Breast epithelium (tissue), 4 donors: ENCODE results near the gene NEDD4L. TPM values are rescaled to one million over a fixed set of nuclear protein-coding genes. Genes with fewer than 3 reads are reported as not detected.

Experiments used
- DNase-seq, 2 donors: peaks; one replicate each; pipeline ENCODE4 v3.0.0-alpha.2; 2019; ENCODE audit warnings: low spot score in 2 of 2
- H3K27ac ChIP-seq, 2 donors: fragments of 200-600 bp; sonication (generic) in 1 of 2; one replicate each; pipeline ENCODE4 v1.5.1; 2016 to 2019; ENCODE audit warnings: mild to moderate bottlenecking in 1 of 2
- H3K27me3 ChIP-seq, 2 donors: fragments of 200-600 bp; sonication (generic) in 1 of 2; one replicate each; pipeline versions ENCODE4 v1.5.1 to v1.6.0; 2017 to 2019; ENCODE audit warnings: control low read depth in 1 of 2, mild to moderate bottlenecking in 1 of 2
- H3K36me3 ChIP-seq: fragments of 200-600 bp; one replicate; pipeline ENCODE4 v1.5.1; 2019
- H3K4me1 ChIP-seq, 2 donors: fragments of 200-600 bp; sonication (generic); one replicate each; pipeline ENCODE4 v1.5.1; 2016 to 2019; ENCODE audit warnings: control low read depth in 1 of 2
- H3K4me3 ChIP-seq, 3 donors: fragments of 200-600 bp; sonication (generic); 1 replicate in 2 of 3; 2 replicates in 1 of 3; pipeline ENCODE4 v1.5.1; 2016 to 2019; ENCODE audit warnings: mild to moderate bottlenecking in 3 of 3, moderate library complexity in 2 of 3
- H3K9me3 ChIP-seq, 2 donors: fragments of 200-600 bp; sonication (generic) in 1 of 2; one replicate each; pipeline ENCODE4 v1.5.1; 2016 to 2019; ENCODE audit warnings: control low read depth in 1 of 2
- CTCF ChIP-seq, 3 donors: fragments of 450-650 bp; IDR thresholded peaks; one replicate each; pipeline ENCODE4 v1.5.1; 2016 to 2017; ENCODE audit warnings: antibody characterized with exemption in 3 of 3, mild to moderate bottlenecking in 3 of 3, moderate library complexity in 3 of 3
- POLR2A ChIP-seq: fragments of 450-650 bp; IDR thresholded peaks from one replicate; pipeline ENCODE4 v1.6.1; 2016; ENCODE audit warnings: antibody characterized with exemption, mild to moderate bottlenecking, moderate library complexity
- POLR2AphosphoS5 ChIP-seq, 3 donors: sonication (generic); formaldehyde crosslinking; IDR thresholded peaks; one replicate each; pipeline ENCODE4 v1.6.1; 2017; ENCODE audit warnings: antibody characterized with exemption in 3 of 3
- intact Hi-C: fragments of 100-400 bp; cut with DNase I; formaldehyde crosslinking; loops from one replicate; pipeline ENCODE4 v1.15.1; 2023; ENCODE audit warnings: low total_unique reads
- total RNA-seq, 3 donors: library from RNA; depleted of rRNA; stranded (reverse); fragments of >200 nt; gene quantifications; one replicate each; pipeline ENCODE4 v1.1.0, GENCODE V29; 2016

NEDD4L gene
- total RNA-seq, 3 donors from 2014 or later, result 26.2 to 162 (median 106) TPM

GRCh38 chr18:58135183-58135641, 91.2 kb downstream of the NEDD4L start:
- Histone ChIP-seq H3K4me3 (no peak overlapping the region), H3K9me3 (no peaks in the 10 kb centered on the region), H3K4me1 (no peaks in the 10 kb centered on the region), H3K27ac (no peak overlapping the region), H3K27me3 (no peaks in the 10 kb centered on the region), H3K36me3 (no peaks in the 10 kb centered on the region)
- DNase-seq, result no peak
- intact Hi-C loops, result no loop called here
- no peak for TF ChIP-seq CTCF (IDR thresholded peaks at IDR 0.05)

GRCh38 chr18:58135701-58136331, 91.8 kb downstream of the NEDD4L start:
- Histone ChIP-seq H3K27ac (no peak overlapping the region), H3K9me3 (no peaks in the 10 kb centered on the region), H3K4me1 (no peaks in the 10 kb centered on the region), H3K27me3 (no peaks in the 10 kb centered on the region), H3K4me3 (no peak overlapping the region), H3K36me3 (no peaks in the 10 kb centered on the region)
- TF ChIP-seq POLR2A (no peak), CTCF (IDR thresholded peaks at IDR 0.05) (peak; percentile 71 to 83 (median 80))
- DNase-seq, result no peak
- intact Hi-C loops, result no loop called here

- intact Hi-C loops, result no loop called here
Observed at GRCh38 chr18:58136879-58137278, 92.9 kb downstream of the NEDD4L start.

GRCh38 chr18:58139459-58140386, 95.7 kb downstream of the NEDD4L start:
- no peak for DNase-seq
- TF ChIP-seq POLR2AphosphoS5 (IDR thresholded peaks at IDR 0.05) (no peak), CTCF (IDR thresholded peaks at IDR 0.05) (no peak), POLR2A (no peak)
- intact Hi-C loops, result no loop called here
- Histone ChIP-seq H3K4me1 (no peaks in the 10 kb centered on the region), H3K27me3 (no peaks in the 10 kb centered on the region), H3K27ac (peak overlapping the region; percentile 55 to 58), H3K4me3 (no peak overlapping the region), H3K9me3 (no peaks in the 10 kb centered on the region), H3K36me3 (no peaks in the 10 kb centered on the region)

More at GRCh38 chr18:58136879-58137278, 92.9 kb downstream of the NEDD4L start:
- Histone ChIP-seq H3K36me3 (no peaks in the 10 kb centered on the region), H3K4me3 (no peak overlapping the region), H3K27ac (peak overlapping the region in 1 of 2 donors; percentile 36), H3K9me3 (no peaks in the 10 kb centered on the region), H3K4me1 (no peaks in the 10 kb centered on the region), H3K27me3 (no peaks in the 10 kb centered on the region)
- DNase-seq, result no peak
- TF ChIP-seq CTCF (IDR thresholded peaks at IDR 0.05) (no peak), POLR2AphosphoS5 (IDR thresholded peaks at IDR 0.05) (no peak), POLR2A (no peak)
